Activated CD4-positive, CD25-positive, alpha-beta regulatory T cell (primary cell): Measurements from ENCODE around the gene HPX.

Experiments
- DNase-seq, 4 experiments: peaks; one replicate each; lab custom pipeline; 2025; lab: John Stamatoyannopoulos, UW

The HPX gene

DNA sequence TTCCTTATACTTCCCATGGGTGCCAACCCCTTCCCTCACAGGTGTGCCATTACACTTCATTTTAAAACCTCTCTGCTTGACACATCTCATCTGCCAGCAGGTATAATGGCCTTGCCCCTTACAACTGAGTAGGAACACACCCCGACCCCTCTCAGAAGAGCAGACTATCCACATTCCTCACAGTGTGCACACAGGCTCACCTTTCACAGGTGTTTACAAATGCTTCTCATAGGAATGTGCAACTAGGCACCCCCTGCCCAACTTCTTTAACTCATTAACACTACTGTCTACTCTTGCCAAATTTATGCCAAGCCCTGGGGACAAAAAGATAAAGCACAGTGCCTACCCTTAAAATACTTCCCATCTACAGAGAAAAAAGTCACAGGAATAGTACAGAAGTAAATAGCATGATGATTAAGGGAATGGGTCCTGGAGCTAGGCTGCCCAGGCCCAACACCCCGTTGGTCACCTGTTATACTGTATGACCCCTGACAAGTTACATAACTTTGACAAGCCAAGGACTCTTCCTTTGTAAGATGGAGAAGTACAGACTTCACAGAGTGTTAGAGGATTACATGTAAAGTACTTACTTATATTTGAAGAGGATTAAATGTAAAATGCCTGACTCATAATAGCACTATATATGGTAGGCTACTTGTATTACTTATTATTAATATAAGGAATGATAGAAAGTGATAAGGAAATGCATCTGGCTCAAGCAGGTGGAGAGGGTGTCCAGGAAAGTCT is 17.7 kb upstream of the HPX start:
- no peak for DNase-seq

DNA sequence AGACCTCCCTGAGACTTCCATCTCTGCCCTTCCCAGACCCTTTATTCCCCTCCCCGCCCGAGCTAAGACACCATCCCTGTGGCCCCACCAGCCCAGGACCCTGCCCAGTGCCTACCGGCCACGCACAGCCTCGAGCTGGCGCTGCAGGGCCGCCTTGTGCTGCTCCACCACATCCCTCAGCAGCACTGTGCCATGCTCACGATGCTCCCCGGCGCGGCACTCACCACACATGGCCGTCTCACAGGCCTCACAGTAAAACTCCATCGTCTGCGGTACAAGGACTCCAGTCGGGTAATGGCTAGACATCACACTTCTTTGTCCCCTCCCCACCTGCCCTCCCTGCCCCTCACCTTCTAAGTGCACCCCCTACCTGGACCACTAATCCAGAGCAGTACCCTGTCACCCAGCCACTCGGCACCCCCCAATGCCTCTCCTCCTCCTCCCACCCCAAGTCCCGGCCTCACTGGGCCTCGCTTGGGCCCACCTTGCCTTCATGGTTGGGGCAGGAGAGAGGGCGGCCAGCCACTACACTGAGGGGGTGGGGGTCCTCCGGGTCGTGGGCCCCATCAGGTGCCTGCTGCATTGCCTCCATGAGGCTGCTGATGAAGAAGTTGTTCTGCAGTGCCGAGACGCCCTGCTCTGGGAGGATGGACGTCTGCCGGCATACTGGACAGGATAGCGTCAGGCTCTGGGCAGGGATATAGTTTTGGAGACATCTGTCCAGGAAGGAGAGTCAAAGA is 17.0 kb upstream of the HPX start:
- no peak for DNase-seq

DNA sequence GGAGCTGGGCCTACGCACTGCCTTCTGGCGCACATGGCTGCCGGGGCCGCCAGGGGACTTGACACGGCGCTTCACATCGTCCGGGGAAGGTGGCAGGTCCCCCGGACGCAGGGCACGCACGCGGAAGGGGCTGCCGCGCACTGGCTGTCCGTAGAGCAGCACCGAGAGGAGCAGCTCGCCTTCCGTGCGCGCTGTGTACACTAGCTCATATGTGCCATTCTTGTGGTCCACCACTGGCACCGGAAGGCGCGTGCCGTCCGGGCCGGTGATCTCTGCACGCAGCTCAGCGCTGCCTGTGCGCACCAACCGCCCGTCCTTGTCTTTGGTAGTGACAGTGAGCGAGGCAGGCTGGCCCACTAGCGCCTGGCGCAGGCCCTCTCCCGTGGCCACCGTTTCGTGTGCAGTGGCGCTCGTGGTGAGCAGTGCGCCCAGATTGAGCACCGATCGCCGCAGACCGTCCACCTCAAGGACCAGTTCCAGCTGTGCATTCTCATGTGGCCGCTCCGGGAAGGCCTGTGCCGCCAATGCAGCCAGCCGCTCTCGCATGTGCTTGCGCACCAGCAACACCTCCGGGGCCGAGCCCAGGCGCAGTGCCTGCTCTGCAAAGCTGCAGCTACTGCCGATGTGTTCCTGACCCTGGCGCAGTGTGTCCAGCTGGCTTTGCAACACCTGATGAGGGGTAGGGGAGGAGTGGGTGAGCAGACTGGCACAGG is 15.7 kb upstream of the HPX start:
- no peak for DNase-seq

- no peak for DNase-seq
Measured at GRCh38 chr11:6455070-6455469, 14.3 kb upstream of the HPX start.

DNA sequence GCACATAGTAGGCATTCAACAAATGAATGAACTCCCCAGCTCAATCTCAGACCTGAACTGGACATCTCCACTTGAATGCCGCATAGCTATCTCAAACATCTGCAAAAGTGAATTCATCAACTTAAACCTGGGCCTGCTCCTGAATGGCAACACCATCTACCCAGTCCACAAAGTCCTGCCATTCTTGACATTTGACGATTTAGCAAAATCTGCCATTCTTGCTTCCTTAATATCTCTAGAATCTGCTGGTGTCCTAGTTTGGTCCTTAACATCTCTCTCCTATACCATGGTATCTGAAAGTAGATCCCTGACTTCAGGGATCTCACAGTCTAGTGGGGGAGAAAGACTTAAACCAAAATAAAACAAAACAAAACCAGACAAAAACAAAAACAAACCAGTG is 12.4 kb upstream of the HPX start:
- DNase-seq, result no peak

DNA sequence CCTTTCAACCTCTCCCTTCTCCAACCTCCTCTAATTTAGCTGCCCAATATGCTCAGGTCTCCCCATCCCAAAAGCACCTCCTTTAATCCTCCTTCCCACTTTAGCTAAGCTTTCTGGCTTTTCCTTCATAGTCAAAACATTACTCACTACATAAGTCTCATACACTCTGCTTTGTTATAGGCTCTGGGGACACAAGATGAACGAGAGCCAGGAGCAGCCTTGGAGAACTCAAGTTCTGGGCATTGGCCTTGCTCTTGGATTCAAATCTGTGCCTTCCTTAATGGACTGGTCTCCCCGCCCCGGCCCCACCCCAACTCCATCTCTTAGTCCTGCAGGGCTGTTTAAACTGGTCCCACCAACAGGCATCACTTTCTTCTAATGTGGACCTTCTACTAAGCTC is 11.4 kb upstream of the HPX start:
- DNase-seq, result no peak

DNA sequence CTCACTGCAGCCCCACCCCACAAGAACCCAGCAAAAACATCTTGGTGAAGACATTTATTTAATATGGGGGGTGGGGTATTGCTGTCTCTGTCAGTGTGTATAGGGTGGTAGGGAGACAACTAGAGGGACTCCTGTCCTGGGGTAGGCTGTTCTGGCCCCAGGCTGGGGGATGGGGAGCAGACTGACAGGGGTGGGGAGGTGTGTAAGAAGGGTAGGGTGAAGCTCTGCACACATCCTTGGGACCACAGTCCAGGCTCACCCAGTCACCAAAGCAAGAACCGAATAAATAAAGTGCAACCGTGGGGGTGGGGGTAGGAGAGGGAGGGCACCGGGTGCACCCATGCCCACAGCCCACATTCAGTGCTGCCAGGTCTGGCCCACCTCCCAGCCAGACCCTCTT is 7.8 kb upstream of the HPX start:
- no peak for DNase-seq

DNA sequence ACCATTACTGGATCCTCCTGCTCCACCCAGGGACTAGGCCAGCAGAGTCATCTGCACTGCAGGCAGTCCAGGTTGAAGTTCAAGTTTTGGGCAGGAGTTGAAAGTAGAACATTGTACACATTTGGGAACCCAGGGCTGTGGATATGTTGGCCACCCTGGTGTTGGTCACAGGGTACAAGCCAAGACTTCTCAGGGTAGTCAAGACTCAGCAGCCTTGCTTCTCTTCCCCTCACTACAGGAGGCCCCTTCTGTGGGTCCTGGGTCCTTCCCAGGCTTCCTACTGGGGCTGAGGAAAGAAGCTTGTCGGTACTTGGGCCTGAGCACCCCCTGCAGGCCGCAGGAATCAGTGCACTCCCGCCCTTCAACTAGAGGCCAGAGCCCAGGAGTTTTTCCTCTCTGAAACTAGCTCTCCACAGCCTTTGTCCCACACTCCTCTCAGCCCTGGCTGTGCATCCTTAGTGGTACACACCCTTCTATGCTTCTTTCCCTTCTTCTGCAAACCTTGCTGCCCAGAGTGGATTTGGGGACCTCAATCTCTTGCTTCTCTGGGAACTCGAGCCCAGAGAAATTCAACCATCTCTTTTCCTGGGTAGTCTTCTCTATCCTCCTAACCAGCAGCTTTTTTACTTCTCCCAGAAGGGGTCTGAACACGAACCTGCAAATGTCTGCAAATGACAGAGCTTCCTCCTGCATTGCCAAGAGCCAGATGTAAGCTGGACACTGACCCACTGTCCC is 2.6 kb upstream of the HPX start:
- DNase-seq, result peak in 3 of 4 experiments; percentile 5 to 10 (median 6)

- no peak for DNase-seq
Measured at GRCh38 chr11:6442441-6442840, 1.7 kb upstream of the HPX start.

GRCh38 chr11:6438979-6439571 is 1.7 kb downstream of the HPX start:
- no peak for DNase-seq

DNA sequence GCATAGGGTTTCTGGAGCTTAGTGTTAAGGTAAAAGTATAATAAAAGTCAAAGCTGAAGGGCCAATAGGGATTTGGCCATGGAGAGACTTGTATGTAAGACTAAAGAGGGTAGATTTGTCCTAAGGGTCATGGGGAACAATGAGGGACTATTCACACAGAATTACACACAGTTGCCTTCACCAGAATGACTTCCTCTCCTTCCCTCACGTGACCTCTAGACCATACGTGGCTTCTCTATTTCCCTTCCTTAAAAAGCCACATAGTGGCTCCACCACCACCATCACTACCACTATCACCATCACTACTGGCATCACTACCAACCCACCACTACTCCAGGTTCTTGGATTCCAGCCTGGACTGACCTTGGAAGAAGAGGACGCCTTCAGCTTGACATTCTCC is 2.8 kb downstream of the HPX start:
- DNase-seq, result no peak

GRCh38 chr11:6437423-6437822 is 3.4 kb downstream of the HPX start:
- DNase-seq, result no peak

- no peak for DNase-seq
Measured at GRCh38 chr11:6433998-6434660, 6.7 kb downstream of the HPX start.

GRCh38 chr11:6431861-6432260 is 8.9 kb downstream of the HPX start:
- DNase-seq, result no peak

GRCh38 chr11:6427516-6427915 is 13.3 kb downstream of the HPX start:
- no peak for DNase-seq

DNA sequence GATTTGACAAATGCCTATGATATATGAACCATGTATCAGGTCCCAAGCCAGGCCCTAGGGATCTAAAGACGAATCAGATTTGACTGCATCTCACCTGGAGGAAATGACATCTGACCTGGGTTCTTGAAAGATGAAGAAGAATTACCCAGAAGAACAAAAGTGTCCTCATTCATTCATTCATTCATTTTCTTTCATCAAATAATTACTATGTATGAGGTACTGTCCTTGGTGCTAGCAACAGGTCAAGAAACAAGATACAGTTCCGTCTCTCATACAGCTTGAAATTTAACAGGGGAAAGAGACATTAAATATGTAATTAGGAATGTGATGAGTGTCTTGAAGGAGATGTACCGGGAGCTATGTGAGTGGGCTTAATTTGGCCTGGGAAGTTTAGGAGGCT is 20.1 kb downstream of the HPX start:
- no peak for DNase-seq

DNA sequence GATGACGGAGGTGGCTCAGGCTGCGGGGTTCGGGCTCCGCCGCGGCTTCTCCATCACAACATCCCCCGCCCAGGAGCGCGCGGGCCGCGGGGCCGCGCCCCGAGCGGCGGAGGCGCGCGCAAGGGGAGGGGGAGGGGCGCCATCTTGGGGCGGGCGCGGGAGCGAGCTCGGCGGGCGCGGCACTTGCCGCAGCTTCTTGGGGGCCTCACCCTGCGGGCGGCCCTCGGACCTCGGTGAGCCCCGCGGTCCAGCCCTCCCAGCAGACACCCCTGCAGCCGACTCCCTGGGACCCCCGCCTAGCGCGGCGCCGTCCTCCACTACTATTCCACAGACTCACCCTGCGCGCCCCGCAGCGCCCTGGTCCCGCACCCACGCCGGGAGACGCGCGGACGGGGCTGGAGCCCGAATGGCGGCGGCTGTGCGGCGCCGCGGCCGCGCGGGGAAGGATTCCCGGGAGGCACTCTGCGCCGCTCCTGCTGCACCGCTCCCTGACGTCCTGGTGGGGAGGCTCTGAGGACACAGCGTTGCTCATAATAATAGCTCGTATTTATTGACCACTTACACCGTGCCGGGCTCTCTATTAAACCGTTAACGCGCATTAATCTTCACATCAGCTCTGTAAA is 21.7 kb downstream of the HPX start, which contains the start of gene APBB1:
Gene APBB1 (minus strand): TSS at position 86 of the 623 bp plus-strand sequence. CDS start 7,747 bp downstream, outside the sequence.
- peak; percentile 41 to 68 (median 54) for DNase-seq

GRCh38 chr11:6418557-6419008 is 22.2 kb downstream of the HPX start:
- DNase-seq, result no peak

- DNase-seq, result no peak
Measured at GRCh38 chr11:6417907-6418556, 22.8 kb downstream of the HPX start.

DNA sequence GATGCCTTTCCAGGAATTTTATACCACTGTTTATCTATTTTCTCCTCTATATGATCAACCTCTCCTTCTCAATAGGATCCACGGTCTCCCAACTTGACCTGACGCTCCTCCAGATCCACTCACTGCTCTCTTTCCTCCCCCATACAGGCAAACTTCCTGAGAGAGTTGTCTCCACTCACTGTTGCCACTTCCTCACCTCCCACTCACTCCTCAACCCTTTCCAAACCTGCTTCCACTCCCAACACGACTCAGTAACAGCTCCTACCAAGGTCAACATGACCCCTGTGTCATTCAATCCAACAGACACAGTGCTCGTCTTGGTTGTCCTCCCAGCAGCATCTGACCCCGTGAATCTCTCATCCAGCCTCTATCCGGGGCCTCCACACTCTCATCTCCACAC is 25.0 kb downstream of the HPX start:
- DNase-seq, result no peak
